Measurements from ENCODE around the gene LMNA.
"Not testable (repeated sequence)": the region's sequence is repeated elsewhere in the genome, so short reads cannot be mapped to it uniquely, and the experiment has no call there.

LMNA gene

DNA sequence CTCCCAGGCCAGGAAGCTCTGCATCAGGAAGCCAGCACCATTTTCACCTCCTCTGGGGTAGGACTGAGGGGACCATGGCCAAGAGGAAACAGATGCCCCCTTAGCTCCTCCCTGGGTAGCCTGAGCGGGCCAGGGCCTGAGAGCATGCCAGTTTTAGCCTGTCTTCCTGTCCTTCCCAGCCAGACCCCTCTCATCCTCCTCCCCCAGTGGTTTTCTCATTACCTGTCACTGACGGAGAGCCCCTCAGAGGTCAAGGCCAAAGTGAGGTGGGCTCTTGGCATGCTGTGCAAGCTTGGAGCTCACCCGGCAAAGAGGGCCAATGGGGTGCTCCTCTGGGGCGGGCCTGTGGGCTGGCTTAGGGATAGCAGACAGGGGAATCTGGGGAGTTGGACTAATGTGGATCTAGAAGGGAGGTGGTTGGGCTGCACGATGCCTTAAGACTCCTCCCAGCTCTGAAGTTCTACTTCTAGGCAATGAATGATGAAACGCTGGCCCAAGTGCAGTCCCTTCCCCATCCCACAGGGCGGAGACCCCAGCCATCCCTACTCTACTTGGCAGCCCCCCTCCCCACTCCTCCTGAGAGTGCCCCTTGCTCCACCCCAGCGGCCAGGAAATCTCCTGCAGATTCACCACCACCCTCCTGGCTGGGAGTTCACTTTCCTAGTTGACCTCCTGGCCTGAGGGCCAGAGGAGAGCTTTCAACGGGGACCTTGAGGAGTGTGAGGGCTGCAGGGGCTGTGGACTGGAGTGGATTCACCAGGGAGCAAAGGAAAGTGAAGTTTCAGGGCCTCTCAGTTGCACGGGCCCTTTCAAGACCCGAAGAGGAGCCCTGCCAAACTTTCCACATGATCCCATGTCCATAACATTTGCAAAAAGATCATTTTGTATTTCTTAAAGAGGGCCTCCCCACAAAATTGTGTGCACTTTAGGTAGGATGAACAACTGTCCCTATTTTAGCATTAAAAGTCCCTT, 9.4 kb upstream of the LMNA start:
- DNase-seq = no peak

DNA sequence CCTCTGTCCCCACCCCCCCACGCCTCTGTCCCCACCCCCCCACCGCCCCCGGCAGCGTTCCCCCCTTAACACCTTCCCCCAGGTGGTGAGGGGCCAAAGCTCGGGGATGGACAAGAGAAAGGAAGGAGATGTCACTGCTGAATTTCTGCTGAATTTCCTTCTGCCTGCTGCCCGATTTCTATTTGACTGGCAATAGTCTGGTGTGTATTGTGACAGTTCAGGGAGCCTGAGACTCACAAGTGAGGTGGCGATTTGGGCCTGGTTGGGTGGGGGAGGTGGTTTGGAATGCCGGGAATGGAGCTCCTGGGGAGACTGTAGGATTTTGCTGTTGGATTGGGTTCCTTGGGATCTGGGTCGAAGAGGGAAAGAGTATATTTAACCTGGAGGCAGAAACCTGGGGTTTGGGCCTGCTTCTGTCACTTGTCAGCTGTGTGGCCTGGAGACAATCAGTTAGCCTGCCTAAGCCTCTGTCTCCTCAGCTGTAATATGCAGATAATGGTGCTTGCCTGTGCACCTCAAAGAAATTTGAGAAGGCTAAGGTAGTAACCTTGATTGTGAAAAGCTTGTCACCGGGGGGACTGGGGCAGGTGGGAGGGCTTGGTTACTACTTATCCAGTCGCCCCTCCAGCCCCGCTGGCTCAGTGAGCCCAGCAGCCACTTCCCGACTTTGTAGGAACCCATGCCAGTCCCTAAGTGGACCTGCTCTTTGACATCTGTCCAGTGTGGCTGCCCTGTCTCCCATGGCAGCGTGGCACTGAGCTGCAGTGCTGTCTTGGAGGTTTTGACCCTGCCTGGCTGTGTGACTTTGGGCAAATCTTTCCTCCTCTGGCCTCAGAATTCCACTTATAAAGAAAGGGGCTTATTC, 7.7 kb upstream of the LMNA start:
- DNase-seq = peak; percentile 70

DNA sequence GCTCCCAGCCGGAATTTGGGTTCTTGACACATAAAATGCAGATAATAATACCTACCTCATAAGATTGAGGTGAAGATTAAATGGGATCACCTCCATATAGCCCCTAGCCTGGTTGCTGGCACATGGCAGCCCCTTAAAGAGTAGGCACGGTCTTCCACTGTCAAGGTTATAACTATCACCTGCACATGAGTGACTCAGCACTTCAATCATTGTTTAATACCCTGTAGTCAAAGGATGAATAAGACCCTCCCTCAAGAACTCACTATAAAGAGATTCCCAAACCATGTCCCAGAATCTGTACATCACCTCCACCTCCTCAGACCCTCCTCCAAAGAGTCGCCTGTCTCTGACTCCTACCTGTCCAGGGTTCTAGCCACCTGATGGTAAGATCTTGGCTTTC, 6.5 kb upstream of the LMNA start:
- no peak for DNase-seq

DNA sequence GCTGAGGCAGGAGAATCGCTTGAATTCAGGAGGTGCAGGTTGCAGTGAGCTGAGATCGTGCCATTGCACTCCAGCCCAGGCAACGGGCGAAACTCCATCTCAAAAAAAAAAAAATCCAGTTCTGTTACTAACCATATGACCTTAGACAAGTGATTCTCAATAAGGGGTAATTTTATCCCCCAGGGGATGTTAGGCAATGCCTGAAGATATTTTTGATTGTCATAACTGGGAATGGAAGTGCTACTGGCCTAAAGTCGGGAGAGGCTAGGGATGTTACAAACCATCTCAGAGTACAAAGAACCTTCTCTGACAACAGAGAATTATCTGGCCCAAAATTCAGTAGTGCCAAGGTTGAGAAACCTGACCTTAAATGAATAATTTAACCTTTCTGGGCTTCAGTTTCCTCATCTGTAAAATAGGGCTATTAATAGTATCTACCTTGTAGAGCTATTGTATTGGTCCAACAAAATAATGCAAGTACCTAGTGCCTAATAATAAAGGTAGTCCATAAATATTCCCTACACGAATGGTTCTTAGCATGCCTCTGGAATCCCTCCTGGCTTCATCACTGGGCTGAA, 5.8 kb upstream of the LMNA start:
- DNase-seq = no peak

DNA sequence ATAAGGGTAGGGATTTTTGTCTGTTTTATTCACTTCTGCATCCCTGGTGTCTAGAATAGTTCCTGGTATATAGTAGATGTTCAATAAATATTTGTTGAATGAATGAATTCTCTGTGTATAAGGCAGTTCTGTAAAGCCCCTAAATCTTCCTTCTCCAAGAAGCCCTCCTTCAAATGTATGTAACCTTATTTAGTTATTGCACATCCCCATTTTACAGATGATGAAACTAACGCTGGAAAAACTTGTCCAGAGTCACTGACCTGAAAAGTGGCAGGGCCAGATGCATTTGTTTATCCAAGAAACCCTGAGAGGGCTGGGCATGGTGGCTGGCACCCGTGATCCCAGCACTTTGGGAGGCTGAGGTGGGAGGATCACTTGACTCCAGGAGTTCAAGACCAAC, 4.3 kb upstream of the LMNA start:
- no peak for DNase-seq

DNA sequence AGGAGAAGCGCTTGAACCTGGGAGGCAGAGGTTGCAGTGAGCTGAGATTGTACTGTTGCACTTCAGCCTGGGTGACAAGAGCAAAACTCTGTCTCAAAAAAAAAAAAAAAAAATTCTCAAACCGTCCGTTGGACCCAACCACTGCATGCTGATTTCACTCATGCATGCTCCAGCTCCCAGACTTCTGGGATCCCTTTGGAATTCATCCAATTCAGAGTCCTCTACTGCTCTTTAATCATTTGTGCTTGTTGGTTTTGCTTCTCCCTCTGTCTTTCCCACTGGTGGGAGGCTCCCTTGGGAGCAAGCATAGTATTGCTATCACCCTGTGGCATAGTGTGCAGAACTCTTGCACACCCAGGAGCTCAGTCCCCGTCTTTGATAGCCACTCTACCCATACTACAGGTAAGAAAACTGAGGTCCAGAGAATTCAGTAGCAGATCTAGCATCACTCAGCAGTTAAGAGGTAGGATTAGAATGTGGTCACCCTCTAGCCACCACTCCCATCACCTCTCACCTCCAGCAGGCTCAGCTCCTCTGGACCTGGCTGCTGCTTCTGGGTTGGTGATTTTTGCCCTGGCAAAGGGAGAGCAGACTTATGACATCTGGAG, 3.1 kb upstream of the LMNA start:
- DNase-seq = no peak

DNA sequence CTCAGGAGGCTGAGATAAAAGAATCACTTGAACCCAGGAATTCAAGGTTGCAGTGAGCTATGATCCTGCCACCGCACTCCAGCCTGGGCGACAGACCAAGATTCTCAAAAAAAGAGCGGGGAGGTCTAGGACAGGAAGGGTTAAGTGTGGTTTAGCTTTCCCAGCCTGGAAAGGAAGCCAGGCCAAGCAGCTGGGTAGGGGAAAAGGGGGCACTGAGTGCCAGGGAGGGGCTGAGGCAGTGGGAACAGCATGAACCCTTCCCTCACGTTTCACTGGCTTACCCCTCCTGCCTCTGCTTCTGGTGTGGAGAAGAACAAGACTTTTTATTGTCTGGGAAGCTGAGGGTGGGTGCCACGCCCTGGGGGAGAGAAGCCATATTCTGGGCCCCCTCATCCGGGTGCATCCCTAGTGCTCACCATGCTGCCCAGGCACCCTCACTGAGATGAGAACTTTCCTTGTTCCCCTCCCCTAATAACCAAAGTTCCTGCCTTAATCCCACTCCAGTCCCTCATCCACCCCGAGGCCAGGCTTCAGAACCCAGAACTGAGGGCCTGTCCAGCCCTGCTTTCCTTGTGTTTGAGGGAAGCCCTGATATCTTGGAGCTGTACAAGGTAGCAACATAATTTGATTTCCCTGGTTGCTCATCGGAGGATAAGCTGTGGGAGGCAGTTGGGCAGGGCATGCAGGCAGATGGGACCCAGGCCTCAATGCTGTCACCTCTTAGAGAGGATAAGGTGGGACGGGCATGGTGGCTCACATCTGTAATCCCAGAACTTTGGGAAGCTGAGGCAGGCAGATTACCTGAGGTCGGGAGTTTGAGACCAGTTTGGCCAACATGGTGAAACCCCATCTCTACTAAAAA, 2.0 kb upstream of the LMNA start:
- peak; percentile 76 for DNase-seq

DNA sequence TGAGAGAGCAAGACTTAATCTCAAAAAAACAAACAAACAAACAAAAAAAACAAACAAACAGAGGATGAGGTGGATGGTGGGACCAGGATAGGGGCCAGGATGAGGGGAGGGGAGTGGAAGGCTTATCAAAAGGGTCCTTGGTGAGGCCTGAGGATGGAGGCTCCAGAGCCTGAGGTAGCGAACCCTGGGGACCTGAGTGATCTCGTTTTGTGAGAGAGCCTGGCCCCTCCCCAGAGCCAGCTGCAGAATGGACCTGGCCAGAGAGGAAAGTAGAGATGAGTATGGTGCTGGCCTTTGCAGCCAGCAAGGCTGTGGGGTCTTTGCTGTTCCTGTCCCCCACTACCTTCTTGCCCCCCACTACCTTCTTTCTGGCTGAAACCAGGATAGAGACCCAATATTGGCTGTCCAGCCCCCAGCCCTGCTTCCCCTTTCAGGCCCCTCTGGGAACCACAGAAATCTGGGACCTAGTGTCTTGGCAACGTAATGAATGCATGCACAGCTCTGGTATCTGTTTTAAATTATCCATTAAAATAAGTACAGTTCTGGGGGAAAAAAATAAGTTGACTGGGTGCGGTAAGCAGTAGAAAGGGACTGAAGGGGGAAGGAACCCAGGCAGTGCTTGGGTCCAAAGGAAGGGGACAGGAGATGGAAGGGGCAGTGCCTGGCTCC, 1.1 kb upstream of the LMNA start:
- DNase-seq = no peak

DNA sequence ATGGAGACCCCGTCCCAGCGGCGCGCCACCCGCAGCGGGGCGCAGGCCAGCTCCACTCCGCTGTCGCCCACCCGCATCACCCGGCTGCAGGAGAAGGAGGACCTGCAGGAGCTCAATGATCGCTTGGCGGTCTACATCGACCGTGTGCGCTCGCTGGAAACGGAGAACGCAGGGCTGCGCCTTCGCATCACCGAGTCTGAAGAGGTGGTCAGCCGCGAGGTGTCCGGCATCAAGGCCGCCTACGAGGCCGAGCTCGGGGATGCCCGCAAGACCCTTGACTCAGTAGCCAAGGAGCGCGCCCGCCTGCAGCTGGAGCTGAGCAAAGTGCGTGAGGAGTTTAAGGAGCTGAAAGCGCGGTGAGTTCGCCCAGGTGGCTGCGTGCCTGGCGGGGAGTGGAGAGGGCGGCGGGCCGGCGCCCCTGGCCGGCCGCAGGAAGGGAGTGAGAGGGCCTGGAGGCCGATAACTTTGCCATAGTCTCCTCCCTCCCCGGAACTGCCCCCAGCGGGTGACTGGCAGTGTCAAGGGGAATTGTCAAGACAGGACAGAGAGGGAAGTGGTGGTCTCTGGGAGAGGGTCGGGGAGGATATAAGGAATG, 505 bp downstream of the LMNA start:
- DNase-seq = peak; percentile 63

DNA sequence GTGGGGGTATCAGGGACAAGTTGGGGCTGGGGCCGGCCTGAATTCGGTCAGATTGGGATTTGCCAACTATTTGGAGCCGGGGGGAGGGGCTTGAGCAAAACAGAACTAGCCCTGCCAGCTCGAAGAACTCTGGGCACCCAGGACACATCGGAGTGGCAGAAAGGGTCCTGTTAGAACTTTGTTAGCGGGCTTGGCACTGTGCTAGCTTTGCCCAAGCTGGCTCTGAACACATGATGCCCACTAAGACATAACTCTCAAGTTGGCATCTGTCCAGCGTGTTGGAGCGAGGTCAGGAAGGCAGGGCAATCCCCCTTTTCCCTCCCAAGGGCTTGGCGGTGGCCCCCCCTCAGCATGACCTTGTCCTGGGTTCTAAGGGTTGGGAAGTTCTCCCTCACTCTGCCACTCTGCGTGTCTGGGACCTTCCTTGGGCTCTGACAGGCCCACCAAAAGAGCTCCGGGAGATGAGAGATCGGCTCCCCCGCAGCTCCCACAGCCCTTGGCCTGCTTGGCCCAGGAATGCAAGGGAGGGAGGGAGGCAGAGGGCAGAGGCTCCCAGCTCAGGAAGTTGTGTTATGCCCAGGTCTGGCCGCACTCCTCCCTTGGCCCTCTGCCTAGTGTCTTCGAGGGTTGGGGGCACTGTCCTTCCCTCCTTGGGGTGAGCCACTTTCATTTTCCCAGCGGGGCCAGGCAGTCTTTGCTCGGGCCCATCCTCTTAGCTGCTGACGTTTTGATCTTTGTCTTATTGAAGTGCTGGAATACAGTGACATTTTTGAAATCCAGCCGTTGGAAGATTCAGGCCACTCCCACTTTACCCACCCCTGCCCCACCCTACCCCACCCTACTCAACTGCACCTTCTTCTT, 1.2 kb downstream of the LMNA start:
- no peak for DNase-seq

DNA sequence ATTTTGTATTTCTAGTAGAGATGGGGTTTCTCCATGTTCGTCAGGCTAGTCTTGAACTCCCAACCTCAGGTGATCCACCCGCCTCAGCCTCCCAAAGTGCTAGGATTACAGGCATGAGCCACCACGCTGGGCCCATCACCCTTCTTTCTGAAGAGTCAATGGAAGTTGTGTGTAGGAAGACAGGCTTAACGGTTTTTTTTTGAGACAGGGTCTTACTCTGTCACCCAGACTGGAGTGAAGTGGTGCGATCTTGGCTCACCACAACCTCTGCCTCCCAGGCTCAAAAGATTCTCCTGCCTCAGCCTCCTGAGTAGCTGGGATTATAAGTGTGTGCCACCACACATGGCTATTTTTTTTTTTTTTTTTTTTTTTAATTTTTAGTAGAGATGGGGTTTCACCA, 2.2 kb downstream of the LMNA start:
- not testable (repeated sequence) for DNase-seq

DNA sequence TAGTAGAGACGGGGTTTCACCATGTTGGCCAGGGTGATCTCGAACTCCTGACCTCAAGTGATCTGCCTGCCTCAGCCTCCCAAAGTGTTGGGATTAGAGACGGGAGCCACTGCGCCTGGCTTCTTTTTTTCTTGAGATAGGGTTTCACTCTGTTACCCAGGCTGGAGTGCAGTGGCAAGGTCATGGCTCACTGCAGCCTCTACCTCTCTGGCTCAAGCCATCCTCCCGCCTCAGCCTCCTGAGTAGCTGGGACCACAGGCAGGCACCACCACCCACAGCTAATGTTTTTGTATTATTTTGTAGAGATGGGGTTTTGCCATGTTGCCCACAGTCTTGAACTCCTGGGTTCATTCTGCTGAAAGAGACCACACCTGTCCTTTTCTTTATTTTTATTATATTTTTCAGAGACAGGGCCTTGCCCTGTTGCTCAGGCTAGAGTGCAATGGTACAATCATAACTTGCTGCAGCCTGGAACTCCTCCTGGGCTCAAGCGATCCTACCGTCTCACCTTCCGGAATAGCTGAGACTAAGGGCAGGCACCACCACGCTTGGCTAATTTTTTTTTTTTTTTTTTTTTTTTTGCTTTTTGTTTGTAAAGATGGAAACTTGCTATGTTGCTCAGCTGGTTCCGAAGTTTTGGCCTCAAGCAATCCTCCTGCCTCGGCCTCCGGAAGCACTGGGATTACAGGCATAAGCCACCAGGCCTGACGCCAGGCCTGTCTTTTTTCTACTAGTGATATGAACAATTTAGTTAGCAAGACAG, 3.1 kb downstream of the LMNA start:
- DNase-seq = no peak

DNA sequence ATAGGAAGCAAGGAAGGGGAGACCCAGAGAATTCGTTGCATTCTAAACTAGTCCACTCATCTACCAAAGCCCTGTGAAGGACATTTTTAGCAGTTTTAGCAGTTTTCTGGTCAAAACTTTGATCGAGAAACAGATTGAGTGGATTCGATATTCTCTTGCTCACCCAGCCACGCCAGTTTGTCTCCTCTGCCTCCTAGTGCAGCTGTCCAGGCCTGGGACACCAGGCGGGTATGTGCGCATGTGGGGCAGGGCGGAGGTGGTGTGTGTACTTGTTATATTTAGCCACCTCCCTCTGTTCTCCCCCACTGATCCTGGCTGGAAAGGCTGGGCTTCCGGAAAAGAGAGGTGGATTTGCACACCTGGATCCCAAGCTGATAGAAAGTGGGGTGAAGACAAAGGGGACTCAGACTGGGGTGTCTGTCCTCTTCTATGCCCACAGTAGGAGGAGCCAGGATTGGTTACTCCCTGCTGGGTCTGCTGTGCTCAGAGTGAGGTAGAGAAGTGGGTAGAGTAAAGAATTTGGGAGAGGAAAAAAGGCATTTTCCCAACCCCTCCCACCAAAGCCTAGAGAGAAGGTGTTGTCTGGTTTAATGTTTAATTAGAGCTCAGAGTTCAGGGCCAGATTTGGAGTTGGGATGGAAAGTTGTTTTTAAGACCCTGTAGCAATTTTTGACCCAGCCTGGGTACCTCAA, 3.8 kb downstream of the LMNA start:
- DNase-seq = no peak

DNA sequence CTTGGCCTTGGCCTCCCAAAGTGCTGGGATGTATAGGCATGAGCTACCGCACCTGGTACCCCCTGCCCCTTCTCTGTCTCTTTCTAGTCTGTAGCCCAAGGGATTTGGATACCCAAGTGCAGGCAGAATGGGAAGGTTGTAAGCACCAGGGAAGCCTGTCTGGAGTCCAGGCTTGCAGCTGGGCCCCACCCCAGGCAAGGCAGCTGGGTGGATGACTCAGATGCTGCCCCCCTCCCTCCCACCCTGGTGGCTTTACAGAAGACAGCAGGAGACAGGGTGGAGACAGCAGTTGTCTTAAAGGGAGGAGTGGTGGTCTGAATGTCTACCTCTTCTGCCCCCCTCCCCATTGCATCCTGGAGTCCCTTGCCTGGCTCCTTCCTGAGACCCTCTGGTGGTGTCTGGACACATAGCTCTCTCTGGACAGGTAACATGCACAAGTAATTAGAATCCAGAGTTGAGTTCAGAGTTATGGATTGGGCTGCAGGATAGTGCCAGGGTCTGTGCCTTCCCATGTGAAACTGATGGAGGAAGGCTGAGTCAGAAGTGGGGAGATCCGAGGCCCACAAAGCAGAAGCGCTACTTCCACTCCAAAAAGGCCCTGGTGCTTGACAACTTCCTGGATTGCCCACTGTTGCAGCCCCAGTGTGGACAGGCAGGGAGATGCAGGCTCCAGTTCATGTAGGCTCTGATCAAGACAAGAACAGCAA, 5.1 kb downstream of the LMNA start:
- DNase-seq = peak; percentile 67

DNA sequence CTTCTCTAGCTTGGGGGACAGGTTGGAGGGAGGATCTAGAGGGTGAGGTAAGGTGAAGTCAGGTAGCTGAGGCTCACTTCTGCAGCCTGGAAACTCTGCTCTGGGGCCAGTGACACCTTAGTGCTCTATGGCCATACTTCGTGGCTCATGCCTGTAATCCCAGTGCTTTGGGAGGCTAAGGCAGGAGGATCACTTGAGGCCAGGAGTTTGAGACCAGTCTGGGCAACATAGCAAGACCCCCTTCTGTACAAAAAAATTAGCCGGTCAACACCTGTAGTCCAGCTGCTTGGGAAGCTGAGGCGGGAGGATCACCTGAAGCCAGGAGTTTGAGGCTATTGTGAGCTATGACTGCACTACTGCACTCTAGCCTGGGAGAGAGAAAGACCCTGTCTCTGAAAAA, 5.8 kb downstream of the LMNA start:
- no peak for DNase-seq

DNA sequence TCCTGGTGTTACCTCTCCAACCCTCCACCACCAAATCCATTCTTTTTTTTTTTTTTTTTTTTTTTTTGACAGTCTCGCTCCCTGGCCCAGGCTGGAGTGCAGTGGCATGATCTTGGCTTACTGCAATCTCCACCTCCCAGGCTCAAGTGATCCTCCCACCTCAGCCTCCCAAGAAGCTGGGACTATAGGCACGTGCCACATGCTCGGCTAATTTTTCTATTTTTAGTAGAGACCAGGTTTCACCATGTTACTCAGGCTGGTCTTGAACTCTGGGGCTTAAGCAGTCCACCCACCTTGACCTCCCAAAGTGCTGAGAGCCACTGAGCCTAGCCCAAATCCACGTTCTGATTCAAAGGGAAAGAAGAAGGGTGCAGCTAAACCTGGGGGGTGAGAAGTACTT, 6.5 kb downstream of the LMNA start:
- DNase-seq = not testable (repeated sequence)

DNA sequence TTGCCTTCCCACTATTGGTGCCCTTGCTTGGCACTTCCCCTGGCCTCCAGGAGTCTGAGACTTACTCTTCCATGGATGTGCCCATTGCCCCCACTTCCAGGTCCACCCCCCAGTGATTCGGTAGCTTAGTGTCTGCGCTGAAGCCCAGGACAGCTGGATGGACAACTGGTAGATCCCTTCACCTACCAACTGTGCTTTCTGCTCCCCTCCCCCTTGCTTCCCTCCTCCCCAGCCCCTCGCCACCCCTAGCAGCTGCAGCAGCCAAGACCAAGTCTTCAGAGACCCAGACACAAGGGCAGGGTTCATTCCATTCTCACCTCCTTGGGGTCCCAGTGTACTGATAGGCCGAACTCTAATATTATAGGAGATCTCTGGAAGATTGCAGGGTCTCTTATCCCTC, 6.9 kb downstream of the LMNA start:
- DNase-seq = peak; percentile 85

DNA sequence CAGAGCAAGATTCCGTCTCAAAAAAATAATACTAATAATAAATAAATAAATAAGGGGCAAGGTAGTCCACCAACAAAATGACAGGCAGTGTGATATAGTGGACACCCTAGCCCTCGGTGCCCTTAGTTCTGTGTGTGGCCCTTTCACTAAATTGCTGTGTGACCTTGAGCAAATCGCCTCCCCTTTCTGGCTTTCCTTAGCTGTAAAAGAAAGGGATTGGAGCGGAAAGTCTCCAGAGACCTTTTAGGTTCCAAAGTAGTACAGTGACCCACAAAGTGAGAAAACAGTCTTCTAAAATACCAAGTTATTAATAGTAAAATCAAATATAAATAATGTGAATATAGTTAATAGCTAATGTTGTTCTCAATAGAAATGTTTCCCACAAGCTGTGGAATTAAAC, 7.6 kb downstream of the LMNA start:
- no peak for DNase-seq
